Astrocyte (in vitro differentiated cells and primary cell): ENCODE measurements around the gene MFAP3L. TPM values are rescaled to one million over a fixed set of nuclear protein-coding genes. Genes with fewer than 3 reads are reported as not detected.

Experiments
- DNase-seq: peaks from one replicate; pipeline ENCODE4 v3.0.0-alpha.2; 2010; ENCODE audit warnings: low read depth
- FAIRE-seq: peaks from 2 replicates; lab custom pipeline; 2011; peaks lifted over from hg19 to GRCh38; lab: Jason Lieb, UNC
- H2AFZ ChIP-seq: 2 replicates; pipeline ENCODE4 v1.6.0; 2012; ENCODE audit warnings: low read depth, low read length, inconsistent platforms
- H3K27ac ChIP-seq: 2 replicates; pipeline ENCODE4 v1.5.1; 2011; ENCODE audit warnings: low read depth, low read length, inconsistent platforms
- H3K27me3 ChIP-seq: 2 replicates; pipeline ENCODE4 v1.6.0; 2011; ENCODE audit warnings: low read length, inconsistent platforms; ENCODE audit not compliant: insufficient read depth
- H3K36me3 ChIP-seq: 2 replicates; pipeline ENCODE4 v1.5.1; 2011; ENCODE audit warnings: low read length, inconsistent platforms; ENCODE audit not compliant: insufficient read depth
- H3K4me1 ChIP-seq: 2 replicates; pipeline ENCODE4 v1.5.1; 2011; ENCODE audit warnings: low read length, inconsistent platforms; ENCODE audit not compliant: insufficient read depth
- H3K4me2 ChIP-seq: 2 replicates; pipeline ENCODE4 v1.6.0; 2012; ENCODE audit warnings: low read length, inconsistent platforms
- H3K4me3 ChIP-seq: 2 replicates; pipeline ENCODE4 v1.5.1; 2011; ENCODE audit warnings: low read depth, mild to moderate bottlenecking, low read length, inconsistent platforms; ENCODE audit not compliant: insufficient read depth
- H3K79me2 ChIP-seq: 2 replicates; pipeline ENCODE4 v1.6.0; 2012; ENCODE audit warnings: mild to moderate bottlenecking, low read length, inconsistent platforms; ENCODE audit not compliant: insufficient read depth
- H3K9ac ChIP-seq: 2 replicates; pipeline ENCODE4 v1.6.0; 2012; ENCODE audit warnings: mild to moderate bottlenecking, low read length, inconsistent platforms
- H3K9me3 ChIP-seq: 2 replicates; pipeline ENCODE4 v1.5.1; 2012; ENCODE audit warnings: low read depth, mild to moderate bottlenecking, low read length, inconsistent platforms; ENCODE audit not compliant: insufficient read depth
- H4K20me1 ChIP-seq: 2 replicates; pipeline ENCODE4 v1.6.0; 2012; ENCODE audit warnings: low read length, inconsistent platforms; ENCODE audit not compliant: insufficient read depth
- H3K27ac Mint-ChIP-seq: one replicate; pipeline ENCODE4 v1.8.0; 2021; ENCODE audit warnings: mild to moderate bottlenecking, mixed read lengths; ENCODE audit not compliant: unreplicated experiment
- H3K27me3 Mint-ChIP-seq: one replicate; pipeline ENCODE4 v1.8.0; 2021; ENCODE audit warnings: low read depth, mixed read lengths; ENCODE audit not compliant: unreplicated experiment
- H3K36me3 Mint-ChIP-seq: one replicate; pipeline ENCODE4 v1.8.0; 2021; ENCODE audit warnings: low read depth, mixed read lengths; ENCODE audit not compliant: unreplicated experiment
- H3K4me1 Mint-ChIP-seq: one replicate; pipeline ENCODE4 v1.8.0; 2021; ENCODE audit warnings: low read depth, mixed read lengths; ENCODE audit not compliant: unreplicated experiment
- H3K4me3 Mint-ChIP-seq: one replicate; pipeline ENCODE4 v1.8.0; 2021; ENCODE audit warnings: mild to moderate bottlenecking, moderate library complexity, mixed read lengths; ENCODE audit not compliant: unreplicated experiment
- H3K9me3 Mint-ChIP-seq: one replicate; pipeline ENCODE4 v1.8.0; 2021; ENCODE audit warnings: mild to moderate bottlenecking, mixed read lengths; ENCODE audit not compliant: unreplicated experiment
- CTCF ChIP-seq: IDR thresholded peaks from 2 replicates; pipeline ENCODE4 v1.5.1; 2011; ENCODE audit warnings: low read depth, mild to moderate bottlenecking, inconsistent platforms, low read length, moderate library complexity; ENCODE audit not compliant: insufficient read depth
- EZH2 ChIP-seq: IDR thresholded peaks from 2 replicates; pipeline ENCODE4 v1.6.1; 2012; ENCODE audit warnings: mild to moderate bottlenecking, low read length, inconsistent platforms; ENCODE audit not compliant: insufficient read depth
- total RNA-seq: library from RNA; stranded (reverse); gene quantifications from 2 replicates; pipeline ENCODE4 v1.2.1, GENCODE V29; 2021

Gene MFAP3L
- total RNA-seq, 1 donor from 2014 or later = 30.2 TPM

- H3K4me3 Mint-ChIP-seq = no peak overlapping the region
- peak overlapping the region; percentile 47 for H3K27ac Mint-ChIP-seq
- H3K27me3 Mint-ChIP-seq = no peaks in the 10 kb centered on the region
- no peaks in the 10 kb centered on the region for H3K79me2 ChIP-seq
- no peak for FAIRE-seq
- TF ChIP-seq CTCF (no peak), EZH2 (no peak)
- peaks cover 3% of the 10 kb centered on the region for H4K20me1 ChIP-seq
- H3K9me3 Mint-ChIP-seq = no peaks in the 10 kb centered on the region
- H3K4me1 Mint-ChIP-seq = peaks cover 44% of the 10 kb centered on the region
- no peak overlapping the region for H3K4me3 ChIP-seq
- H3K4me1 ChIP-seq = peaks cover 12% of the 10 kb centered on the region
- no peak overlapping the region for H3K4me2 ChIP-seq
- no peak overlapping the region for H2AFZ ChIP-seq
- H3K27me3 ChIP-seq = no peaks in the 10 kb centered on the region
- H3K36me3 ChIP-seq = no peaks in the 10 kb centered on the region
- peak; percentile 55 for DNase-seq
- no peak overlapping the region for H3K9ac ChIP-seq
- H3K27ac ChIP-seq = no peak overlapping the region
- peaks cover 8% of the 10 kb centered on the region for H3K36me3 Mint-ChIP-seq
- no peaks in the 10 kb centered on the region for H3K9me3 ChIP-seq
These were observed 19.1 kb downstream of the MFAP3L start for GRCh38 chr4:170007113-170007512.

- Histone ChIP-seq H3K4me2 (peak overlapping the region; percentile 25), H3K27ac (no peak overlapping the region), H3K27me3 (no peaks in the 10 kb centered on the region), H4K20me1 (peaks cover 3% of the 10 kb centered on the region), H3K9ac (no peak overlapping the region), H2AFZ (peak overlapping the region; percentile 9), H3K36me3 (no peaks in the 10 kb centered on the region), H3K4me3 (no peak overlapping the region), H3K79me2 (no peaks in the 10 kb centered on the region), H3K9me3 (no peaks in the 10 kb centered on the region), H3K4me1 (peaks cover 12% of the 10 kb centered on the region)
- Mint-ChIP-seq H3K36me3 (peaks cover 2% of the 10 kb centered on the region), H3K27ac (no peak overlapping the region), H3K9me3 (no peaks in the 10 kb centered on the region), H3K27me3 (no peaks in the 10 kb centered on the region), H3K4me1 (peaks cover 50% of the 10 kb centered on the region), H3K4me3 (no peak overlapping the region)
- peak; percentile 56 for DNase-seq
- no peak for TF ChIP-seq CTCF
- no peak for TF ChIP-seq EZH2
- FAIRE-seq = no peak
These were observed 20.7 kb downstream of the MFAP3L start for GRCh38 chr4:170005472-170005871.

- H3K27ac ChIP-seq = no peak overlapping the region
- H3K9me3 ChIP-seq = no peaks in the 10 kb centered on the region
- no peak overlapping the region for H3K4me3 ChIP-seq
- Mint-ChIP-seq H3K27me3 (no peaks in the 10 kb centered on the region), H3K36me3 (no peaks in the 10 kb centered on the region), H3K4me1 (peaks cover 50% of the 10 kb centered on the region), H3K9me3 (no peaks in the 10 kb centered on the region), H3K4me3 (no peak overlapping the region), H3K27ac (no peak overlapping the region)
- DNase-seq (peak; percentile 82), FAIRE-seq (no peak)
- peak overlapping the region; percentile 53 for H3K4me2 ChIP-seq
- no peaks in the 10 kb centered on the region for H3K27me3 ChIP-seq
- no peaks in the 10 kb centered on the region for H3K79me2 ChIP-seq
- H3K9ac ChIP-seq = no peak overlapping the region
- peaks cover 12% of the 10 kb centered on the region for H3K4me1 ChIP-seq
- H4K20me1 ChIP-seq = peaks cover 3% of the 10 kb centered on the region
- no peak overlapping the region for H2AFZ ChIP-seq
- TF ChIP-seq EZH2 (no peak), CTCF (no peak)
- no peaks in the 10 kb centered on the region for H3K36me3 ChIP-seq
These were observed 21.4 kb downstream of the MFAP3L start for GRCh38 chr4:170004651-170005295.
